Glomerular endothelial cell (primary cell): ENCODE results near the gene RBMS3. TPM values are rescaled to one million over a fixed set of nuclear protein-coding genes. Genes with fewer than 3 reads are reported as not detected.
"Not testable (repeated sequence)": the region's sequence is repeated elsewhere in the genome, so short reads cannot be mapped to it uniquely, and the experiment has no call there.

ENCODE experiments used
- DNase-seq: peaks from one replicate; pipeline ENCODE4 v3.0.0-alpha.2; 2011; ENCODE audit warnings: low read depth, low spot score; ENCODE audit errors: extremely low read depth
- total RNA-seq: library from RNA; depleted of rRNA; stranded (reverse); fragments of >200 nt; gene quantifications from 2 replicates; pipeline ENCODE4 v1.2.3, GENCODE V29; 2015

Gene RBMS3
- total RNA-seq, 1 donor from 2014 or later, result 36.8 TPM

DNA sequence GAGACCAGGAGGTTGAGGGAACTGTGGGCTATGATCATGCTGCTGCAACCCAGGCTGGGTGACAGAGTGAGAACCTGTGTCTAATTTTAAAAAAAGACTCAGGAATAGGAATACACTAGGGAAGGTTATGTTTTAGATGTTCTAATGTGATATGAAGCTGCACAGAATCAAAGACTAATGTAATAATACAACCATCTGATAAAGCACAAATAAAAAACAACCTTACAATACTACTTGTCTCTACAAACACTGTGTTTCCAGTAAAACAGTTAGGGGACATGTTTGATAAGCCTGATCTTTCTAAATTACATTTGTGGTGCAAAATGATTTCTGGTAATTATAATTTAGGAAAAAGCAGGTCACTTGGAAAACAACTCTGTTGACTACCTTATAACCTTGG lies 56.7 kb downstream of the RBMS3 start:
- DNase-seq, result no peak

DNA sequence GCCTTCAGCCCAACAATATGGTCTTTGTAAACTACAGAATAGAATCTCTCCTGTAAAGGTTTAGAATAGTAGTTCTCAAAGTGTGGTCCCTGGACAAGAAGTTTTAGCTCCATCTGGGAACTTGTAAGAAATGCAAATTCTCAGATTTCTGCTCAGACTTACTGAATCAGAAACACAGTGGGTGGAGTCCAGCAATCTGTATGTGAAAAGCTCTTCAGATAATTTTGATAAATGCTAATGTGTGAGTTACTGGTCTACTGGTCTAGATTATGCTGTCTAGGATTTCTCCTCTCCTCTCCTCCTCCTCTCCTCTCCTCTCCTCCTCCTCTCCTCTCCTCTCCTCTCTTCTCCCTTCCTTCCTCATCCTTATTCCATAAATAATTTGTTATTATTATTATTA lies 57.5 kb downstream of the RBMS3 start:
- no peak for DNase-seq

DNA sequence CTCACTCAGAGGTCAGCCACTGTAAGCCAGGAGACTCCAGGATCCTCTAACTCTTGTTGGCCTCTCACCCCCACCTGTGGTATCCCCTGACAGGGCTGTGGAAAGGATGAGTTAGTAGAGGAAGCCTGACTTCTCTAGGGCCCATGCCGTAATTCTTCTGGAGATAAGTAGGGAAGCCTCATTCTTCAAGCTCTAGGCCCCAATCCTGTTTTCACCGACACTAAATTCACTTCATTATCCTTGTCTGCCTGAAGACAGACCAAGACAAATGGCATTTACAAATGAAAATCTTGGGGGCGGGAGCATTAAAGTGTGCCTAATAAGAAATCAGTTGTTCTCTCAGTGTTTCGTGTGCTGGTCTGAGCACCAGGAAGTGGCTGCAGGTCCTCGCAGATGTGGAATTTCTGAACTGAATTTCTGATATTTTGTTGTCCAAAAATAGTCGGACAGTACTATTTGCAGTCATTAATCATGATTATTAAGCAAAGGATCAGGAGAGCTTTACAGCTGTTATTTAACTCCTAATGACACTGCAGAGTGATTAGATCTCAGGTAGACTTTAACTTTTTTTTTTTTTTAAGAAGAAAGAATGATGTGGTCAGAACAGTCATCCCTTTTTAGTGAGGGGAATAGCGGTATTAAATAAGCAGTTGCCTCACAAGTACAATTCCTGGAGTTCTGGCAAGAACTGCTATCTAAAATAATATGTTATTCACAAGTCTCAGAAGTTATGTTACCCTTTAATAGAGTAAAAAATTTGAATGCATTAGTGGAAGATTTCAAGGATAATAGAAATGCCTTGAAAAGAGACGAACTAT lies 58.4 kb downstream of the RBMS3 start:
- DNase-seq, result no peak

DNA sequence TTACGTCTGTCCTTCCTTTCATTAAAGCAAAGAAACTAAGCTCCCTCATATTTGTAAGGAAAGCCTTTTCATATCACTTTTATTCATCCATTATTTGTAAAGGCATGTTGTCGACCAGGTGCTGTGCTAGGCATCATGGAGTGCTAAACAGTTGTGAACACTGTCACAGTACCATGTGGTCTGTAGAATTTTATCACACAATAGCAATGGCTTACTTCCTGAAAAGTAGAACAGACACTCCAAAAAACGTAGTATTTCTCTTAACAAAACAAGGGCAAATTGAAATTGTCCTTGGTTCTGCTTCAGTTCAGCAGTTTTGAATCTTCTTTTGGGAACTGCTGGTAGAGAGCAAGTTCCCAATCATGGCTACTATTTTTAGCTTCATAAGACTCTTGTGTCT lies 63.3 kb downstream of the RBMS3 start:
- DNase-seq, result no peak

DNA sequence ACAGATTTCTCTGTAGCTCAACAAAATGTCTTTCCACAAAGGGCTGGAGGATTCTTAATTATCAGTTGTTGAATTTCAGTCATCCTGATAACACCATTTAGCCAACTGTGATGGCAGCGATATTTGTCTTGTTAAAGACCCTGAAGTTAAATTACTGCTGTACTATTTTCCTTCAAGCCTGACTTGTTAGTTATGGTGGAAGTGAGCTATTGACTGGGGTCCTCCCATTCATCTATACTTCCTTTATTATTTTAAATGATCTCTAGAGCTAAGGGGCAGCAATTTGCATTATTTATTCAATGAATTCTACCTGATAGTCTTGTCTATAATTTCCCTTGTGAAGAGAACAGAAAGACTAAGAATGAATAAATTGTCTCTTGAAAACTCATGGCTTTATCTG lies 64.1 kb downstream of the RBMS3 start:
- no peak for DNase-seq

DNA sequence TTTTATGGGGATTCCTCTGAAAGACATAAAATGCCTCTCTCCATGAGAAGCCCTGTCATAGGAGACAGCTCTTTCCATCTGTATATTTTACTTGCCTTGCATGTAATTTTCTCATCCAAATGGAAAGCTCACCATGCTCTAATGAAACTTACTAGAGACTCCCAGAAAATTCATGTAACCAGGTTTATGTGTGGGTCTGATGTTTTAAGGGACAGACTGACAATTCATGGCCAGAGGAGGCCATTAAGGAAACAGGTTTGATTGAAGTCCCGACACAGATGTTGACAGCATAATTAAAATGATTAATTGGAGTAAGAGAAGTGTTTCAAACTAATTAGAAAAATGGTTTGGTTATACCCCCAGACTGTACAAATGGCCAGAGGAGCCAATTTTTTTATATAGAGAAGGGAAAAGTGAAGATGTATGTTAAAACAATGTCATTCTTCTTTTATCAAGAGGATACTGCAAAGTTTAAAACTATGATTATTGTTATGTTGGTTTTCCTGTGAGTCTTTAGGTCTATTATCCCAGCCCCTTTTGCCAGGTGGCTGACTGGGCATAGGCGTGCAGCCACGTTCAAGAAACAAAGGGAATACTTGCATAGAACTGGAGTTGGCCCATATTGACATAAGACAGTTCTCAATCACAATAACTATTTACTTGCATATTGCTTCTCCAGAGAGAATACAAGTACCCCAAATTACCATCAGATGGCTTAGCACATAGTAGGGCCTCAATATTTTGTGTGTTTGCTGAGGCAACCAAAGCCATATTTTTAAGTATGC lies 64.8 kb downstream of the RBMS3 start:
- no peak for DNase-seq

DNA sequence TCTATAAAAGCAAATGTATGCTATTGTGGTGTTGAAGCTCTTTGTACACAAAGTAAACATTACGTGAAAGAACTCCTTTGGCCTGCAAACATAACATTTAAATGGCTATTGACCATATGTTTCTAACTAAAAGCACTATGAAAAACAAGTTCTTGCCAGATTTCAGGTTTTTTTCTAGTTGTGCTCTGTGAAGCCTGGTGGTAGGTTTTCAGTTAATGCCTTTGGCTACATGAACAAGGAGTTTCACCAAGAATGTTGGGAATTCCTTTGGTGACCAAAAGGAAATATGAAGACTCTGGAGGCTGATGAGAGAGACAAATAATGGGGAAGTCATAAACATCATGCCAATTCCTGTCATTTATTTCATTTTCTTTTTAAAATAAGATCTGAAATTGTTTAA lies 66.0 kb downstream of the RBMS3 start:
- DNase-seq, result no peak

DNA sequence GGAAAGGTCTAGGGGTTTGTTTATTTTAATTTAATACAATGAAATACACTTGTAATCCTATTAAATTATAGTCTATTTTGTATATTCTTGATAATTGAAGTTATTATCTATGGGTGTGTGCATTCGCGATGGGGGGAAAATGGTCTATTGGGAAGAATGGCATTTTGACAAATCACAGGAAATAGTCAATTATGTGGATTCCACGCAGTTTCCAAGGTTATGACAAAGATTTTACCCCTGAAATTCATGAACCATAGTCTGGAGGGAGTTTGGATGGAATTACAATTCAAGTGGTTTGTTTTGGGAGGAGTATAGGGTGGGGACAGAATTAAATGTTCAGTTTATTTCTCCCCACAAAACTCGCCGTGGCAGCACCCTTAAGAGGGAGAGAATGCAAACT lies 66.5 kb downstream of the RBMS3 start:
- DNase-seq, result no peak

DNA sequence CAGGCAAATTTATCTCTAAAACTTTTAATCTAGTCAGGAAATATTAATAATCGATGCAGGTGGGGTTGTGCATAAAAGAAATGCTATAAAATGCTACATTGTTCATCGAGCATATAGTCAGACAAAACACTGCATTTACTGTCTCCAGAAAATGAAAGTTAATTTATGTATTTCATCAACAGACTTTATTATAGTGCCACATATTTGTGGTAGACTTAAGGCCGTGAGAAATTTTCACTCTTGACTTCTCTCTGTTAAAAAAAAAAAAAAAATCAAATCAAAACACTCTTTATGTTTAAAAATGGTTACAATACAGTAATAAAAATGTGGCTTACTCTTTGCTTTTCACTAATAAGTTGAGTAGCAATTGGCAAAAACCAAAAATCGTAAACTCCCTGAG lies 67.4 kb downstream of the RBMS3 start:
- DNase-seq, result no peak

DNA sequence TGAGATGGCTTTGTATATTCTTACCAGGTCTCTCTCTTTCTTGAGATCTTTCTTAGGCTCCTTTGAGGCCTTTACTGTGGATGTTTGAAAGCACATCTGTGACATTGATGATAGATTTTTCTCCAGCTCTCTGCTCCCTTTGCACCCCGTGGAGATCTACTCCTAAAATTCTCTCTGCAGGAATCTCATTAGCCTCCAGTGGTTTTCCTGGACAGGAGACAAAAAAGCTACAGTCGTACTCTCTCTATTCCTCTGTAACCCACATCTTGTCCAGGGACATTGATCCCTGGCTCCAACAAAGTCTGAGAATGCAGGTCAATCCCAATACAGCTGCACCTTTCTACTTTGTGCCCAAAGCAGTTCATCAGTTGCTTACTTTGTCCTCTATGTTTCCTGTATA lies 68.2 kb downstream of the RBMS3 start:
- DNase-seq, result no peak

DNA sequence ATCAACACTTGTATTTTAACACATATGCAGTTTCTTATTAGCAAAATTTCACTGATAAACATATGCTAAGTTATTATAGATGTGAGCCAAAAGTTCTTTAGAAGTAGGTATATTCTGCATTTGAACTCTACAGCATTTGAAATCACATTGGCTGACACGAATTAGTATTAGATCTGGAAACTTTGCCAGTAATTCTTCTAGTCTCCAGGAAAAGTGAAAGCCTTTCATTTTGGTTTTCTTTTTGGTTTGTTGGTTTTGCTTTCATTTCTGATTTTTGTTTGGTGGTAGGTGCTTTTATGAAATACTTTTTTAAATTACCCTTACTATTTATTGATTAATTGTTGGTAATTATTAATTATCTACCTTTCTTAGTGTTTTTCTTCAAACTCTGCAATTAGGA lies 72.9 kb downstream of the RBMS3 start:
- DNase-seq, result no peak

DNA sequence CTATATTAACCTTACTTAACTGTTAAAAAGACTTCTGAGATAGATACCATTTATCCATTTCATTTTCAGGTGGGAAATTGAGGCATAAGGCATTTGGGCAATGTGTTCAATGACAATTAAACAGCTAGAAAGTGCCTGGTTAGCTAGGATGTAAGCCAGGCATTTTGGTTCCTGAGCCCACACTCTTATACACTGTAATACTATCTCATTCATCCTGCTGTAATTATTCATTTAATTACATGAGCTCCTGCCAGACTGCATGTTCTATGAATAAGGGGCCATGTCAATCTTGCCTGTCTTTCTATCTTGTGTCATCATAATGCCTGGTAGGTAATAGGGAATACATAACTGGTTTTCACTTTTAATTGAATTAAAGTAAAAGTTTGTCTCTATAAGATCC lies 74.0 kb downstream of the RBMS3 start:
- no peak for DNase-seq

DNA sequence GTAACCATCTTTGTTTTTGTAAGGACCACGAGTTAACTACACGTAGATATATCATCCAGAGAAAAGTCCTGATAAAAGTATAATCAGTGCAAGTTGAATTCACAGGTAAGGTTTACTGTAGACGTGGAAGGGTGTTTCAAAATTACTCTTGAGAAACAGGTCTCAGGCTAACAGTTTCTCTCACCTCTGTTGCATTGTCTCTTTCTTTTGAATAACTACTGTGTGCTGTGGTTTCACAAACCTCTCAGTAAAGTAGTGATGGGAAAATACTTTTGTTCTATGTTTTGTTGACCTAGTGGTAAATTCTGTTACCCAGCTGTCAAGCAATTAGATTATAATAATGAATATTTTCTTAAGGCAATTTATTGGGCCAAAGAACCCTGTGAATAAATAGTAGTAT lies 75.2 kb downstream of the RBMS3 start:
- no peak for DNase-seq

DNA sequence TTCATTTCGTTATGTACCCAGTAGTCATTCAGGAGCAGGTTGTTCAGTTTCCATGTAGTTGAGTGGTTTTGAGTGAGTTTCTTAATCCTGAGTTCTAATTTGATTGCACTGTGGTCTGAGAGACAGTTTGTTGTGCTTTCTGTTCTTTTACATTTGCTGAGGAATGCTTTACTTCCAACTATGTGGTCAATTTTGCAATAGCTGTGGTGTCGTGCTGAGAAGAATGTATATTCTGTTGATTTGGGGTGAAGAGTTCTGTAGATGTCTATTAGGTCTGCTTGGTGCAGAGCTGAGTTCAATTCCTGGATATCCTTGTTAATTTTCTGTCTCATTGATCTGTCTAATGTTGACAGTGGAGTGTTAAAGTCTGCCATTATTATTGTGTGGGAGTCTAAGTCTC lies 79.4 kb downstream of the RBMS3 start:
- not testable (repeated sequence) for DNase-seq

DNA sequence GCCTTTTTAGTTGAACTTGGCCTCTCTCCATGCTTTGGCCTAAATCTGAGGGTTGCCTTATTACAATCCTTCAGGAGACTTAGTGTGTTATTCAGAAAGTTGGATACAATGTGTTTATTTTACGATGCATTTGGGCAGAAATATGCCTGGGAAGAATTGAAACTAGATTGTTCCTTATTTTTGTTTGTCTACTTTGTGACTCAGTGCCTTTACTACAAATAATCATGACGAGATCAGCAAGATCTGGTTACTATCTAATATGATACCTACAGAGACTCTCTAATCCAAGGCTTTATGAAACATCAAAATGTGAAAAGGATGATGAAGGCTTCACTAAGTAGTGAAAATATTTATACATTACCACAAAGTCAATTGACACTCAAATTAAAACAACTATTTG lies 82.2 kb downstream of the RBMS3 start:
- no peak for DNase-seq

DNA sequence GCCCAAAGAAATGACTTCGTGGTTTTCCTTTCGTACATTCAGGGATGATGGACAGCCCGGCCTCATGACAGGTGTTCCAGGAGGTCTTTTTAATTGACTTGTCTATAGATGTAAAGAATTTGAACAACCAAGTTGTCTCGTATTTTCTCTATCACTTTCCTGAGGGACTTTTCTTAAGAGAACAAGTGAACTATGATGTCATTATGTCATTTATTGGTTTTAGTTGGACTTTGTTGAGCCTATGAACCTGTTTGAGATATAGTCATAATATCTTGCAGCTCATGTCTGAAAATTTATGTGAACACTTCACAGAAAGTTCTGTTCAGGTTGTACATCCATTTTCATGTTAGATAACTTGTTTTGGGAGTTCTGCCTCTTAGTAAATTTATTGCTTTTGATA lies 89.2 kb downstream of the RBMS3 start:
- no peak for DNase-seq

DNA sequence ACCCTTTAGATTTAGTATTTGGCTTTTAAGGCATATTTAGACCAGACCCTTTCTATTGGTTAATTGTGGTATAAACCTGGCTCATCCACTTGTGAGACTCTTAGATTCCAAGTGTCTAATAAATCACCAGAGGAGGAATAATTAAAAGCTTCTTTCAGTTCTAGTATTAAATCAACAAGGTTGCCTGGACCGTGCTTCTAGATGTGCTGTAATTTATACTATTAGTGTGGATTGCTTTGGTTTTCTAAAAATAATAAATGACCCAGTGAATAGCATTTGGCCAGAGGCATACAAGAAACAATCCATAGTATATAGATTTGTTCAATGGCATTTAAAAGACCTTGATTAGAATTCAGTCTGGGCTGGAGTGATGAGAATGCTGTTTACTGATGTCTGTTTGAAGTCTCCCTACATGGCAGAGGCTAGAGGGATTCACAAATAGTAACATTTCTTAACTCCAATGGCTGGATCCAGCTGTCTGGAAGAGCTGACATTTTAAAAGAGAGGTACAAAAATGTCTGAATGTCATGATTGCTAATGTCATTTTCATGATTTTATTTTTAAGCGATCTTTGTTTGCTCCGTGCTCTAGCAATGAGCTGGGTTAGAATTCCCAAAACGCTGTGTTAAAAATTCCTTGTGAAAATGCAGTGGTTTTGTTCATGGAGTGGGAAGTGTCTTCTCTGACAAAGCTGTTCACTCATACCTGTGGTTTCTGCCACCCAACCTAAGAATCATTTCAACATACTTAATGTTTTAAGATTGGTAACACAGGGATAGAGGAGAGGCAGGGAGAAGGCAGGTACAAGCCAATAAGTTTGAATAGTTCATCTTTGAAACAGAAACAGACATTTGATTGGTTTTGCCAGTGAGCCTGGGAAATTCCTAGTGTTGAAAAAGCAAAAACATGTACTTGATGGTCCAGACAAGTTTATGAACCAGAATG lies 89.9 kb downstream of the RBMS3 start:
- no peak for DNase-seq

DNA sequence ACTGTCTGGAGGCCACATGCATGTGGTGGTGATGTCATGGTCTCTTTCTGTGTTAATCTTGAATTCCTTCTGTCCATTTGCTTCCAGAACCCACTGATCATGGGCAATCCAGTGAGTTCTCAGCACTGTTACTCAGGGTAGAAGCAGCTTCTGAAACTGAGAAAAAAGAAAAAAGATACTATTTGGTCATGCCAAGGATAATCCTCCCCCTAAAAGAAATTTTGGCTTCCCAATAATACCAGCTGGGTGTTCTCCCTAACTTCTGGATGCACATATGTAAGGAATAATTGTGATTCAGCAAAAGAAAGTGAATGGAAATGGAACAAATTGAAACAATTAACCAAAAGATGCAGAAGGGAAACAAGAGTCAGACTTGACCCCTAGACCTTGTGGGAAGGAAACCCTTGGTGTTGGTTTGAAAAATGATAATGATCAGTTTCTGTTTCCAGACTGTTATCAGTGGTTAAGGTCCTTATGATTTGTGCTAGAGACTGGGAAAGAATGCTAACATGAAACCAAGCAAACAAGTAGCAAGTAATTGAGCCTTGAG lies 92.3 kb downstream of the RBMS3 start:
- no peak for DNase-seq

DNA sequence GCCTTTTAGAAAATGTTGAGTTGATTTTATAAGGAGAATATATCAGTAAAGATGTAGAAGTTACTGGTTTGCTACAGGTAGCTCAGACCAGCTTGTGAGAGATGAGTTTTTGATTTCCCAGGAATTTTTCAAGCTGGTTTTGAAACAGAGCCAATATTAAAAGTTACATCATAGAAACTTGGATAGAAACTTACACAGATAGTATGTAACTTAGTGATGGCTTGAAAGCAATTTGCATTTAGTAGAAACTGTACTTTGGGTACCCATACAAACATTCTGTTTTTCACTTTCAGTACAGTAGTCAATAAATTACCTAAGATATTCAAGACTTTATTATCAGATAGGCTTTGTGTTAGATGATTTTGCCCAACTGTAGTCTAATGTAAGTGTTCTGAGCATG lies 93.4 kb downstream of the RBMS3 start:
- no peak for DNase-seq

DNA sequence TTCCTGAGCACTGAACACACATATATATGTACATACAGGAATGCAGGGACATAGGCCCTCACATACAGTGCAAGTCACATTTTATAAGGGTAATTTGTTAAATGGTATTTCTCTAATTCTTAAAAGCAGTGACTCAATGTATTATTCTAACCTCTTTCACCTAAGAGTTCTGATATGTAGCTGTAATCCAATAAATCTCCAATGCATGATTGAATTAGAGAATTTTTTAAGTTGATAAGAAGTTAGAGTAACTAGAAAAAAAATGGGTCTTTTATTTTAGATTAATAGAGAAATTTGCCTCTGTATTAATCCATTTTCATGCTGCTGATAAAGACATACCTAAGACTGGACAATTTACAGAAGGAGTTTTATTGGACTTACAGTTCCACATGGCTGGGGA lies 98.2 kb downstream of the RBMS3 start:
- DNase-seq, result no peak

DNA sequence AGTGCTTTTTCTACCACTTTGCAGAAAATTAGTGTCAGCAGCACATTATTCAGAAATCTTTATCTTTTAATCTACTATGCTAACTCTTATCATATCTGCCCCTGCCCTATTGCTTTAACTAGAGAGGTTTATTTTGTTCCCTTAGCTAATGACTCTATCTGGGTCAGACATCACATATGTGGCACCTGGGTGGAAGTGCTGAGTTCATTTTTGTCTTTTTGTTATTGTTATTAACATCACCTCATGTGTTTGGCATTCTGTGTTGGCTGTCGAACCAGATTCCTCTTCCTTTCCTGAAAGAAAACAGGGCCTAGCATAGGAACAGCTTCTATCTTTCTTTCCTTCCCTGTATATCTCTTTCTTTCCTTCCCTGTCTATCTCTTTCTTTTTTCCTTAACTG lies 100.7 kb downstream of the RBMS3 start:
- DNase-seq, result no peak
